Measurements from ENCODE around the gene UBA6. TPM values are rescaled to one million over a fixed set of nuclear protein-coding genes. Genes with fewer than 3 reads are reported as not detected.
A peak's percentile ranks its signal among the peaks of the same experiment; 100 is the strongest.

UBA6 gene
- polyA plus RNA-seq, 4 donors: 5.4 to 25.8 (median 9.1) TPM

- no peak for FAIRE-seq
Measured at GRCh38 chr4:67603310-67604028, 97.5 kb downstream of the UBA6 start.

GRCh38 chr4:67593741-67594175, 107.2 kb downstream of the UBA6 start:
- 77 to 82% (median 79%) methylated on average over 2 of the region's 2 CpGs for WGBS, 3 donors
- no peak for DNase-seq
- Histone ChIP-seq H3K4me3 (ENCODE audit: low read depth in 1 of 3, low read length in 3 of 3) (no peak overlapping the region), H3K27ac (ENCODE audit: low read depth in 1 of 3, low read length in 2 of 3) (no peak overlapping the region), H3K36me3 (ENCODE audit: control insufficient read depth in 3 of 3, insufficient read depth in 2 of 3, low read depth in 1 of 3, low read length in 3 of 3) (no peaks in the 10 kb centered on the region), H3K27me3 (ENCODE audit: control insufficient read depth in 3 of 3, insufficient read depth in 3 of 3, low read length in 3 of 3) (no peaks in the 10 kb centered on the region), H3K9me3 (ENCODE audit: control insufficient read depth in 2 of 2, insufficient read depth in 1 of 2, low read depth in 1 of 2, low read length in 1 of 2) (no peaks in the 10 kb centered on the region), H3K4me1 (ENCODE audit: control insufficient read depth in 3 of 3, insufficient read depth in 2 of 3, low read depth in 1 of 3, low read length in 2 of 3) (no peaks in the 10 kb centered on the region)
- FAIRE-seq: no peak

More at GRCh38 chr4:67603310-67604028, 97.5 kb downstream of the UBA6 start:
- no peak overlapping the region for H3K4me3 ChIP-seq (ENCODE audit: low read depth in 1 of 3, low read length in 3 of 3)
- H3K27me3 ChIP-seq (ENCODE audit: control insufficient read depth in 3 of 3, insufficient read depth in 3 of 3, low read length in 3 of 3): no peaks in the 10 kb centered on the region
- no peaks in the 10 kb centered on the region for H3K4me1 ChIP-seq (ENCODE audit: control insufficient read depth in 3 of 3, insufficient read depth in 2 of 3, low read depth in 1 of 3, low read length in 2 of 3)
- DNase-seq: no peak
- peaks cover 0 to 11% of the 10 kb centered on the region in 2 donors for H3K9me3 ChIP-seq (ENCODE audit: control insufficient read depth in 2 of 2, insufficient read depth in 1 of 2, low read depth in 1 of 2, low read length in 1 of 2)
- no peak overlapping the region for H3K27ac ChIP-seq (ENCODE audit: low read depth in 1 of 3, low read length in 2 of 3)
- H3K36me3 ChIP-seq (ENCODE audit: control insufficient read depth in 3 of 3, insufficient read depth in 2 of 3, low read depth in 1 of 3, low read length in 3 of 3): no peaks in the 10 kb centered on the region
- 93 to 94% (median 94%) methylated on average over 2 of the region's 2 CpGs for WGBS, 3 donors

GRCh38 chr4:67587156-67587555, 113.8 kb downstream of the UBA6 start:
- DNase-seq (no peak), FAIRE-seq (no peak)
- Histone ChIP-seq H3K27ac (ENCODE audit: low read depth in 1 of 3, low read length in 2 of 3) (no peak overlapping the region), H3K36me3 (ENCODE audit: control insufficient read depth in 3 of 3, insufficient read depth in 2 of 3, low read depth in 1 of 3, low read length in 3 of 3) (no peaks in the 10 kb centered on the region), H3K4me3 (ENCODE audit: low read depth in 1 of 3, low read length in 3 of 3) (no peak overlapping the region), H3K4me1 (ENCODE audit: control insufficient read depth in 3 of 3, insufficient read depth in 2 of 3, low read depth in 1 of 3, low read length in 2 of 3) (no peaks in the 10 kb centered on the region), H3K27me3 (ENCODE audit: control insufficient read depth in 3 of 3, insufficient read depth in 3 of 3, low read length in 3 of 3) (no peaks in the 10 kb centered on the region), H3K9me3 (ENCODE audit: control insufficient read depth in 2 of 2, insufficient read depth in 1 of 2, low read depth in 1 of 2, low read length in 1 of 2) (no peaks in the 10 kb centered on the region)
- 88 to 90% (median 88%) methylated on average over 3 of the region's 3 CpGs for WGBS, 3 donors

GRCh38 chr4:67584496-67584895, 116.5 kb downstream of the UBA6 start:
- Histone ChIP-seq H3K36me3 (ENCODE audit: control insufficient read depth in 3 of 3, insufficient read depth in 2 of 3, low read depth in 1 of 3, low read length in 3 of 3) (no peaks in the 10 kb centered on the region), H3K4me3 (ENCODE audit: low read depth in 1 of 3, low read length in 3 of 3) (no peak overlapping the region), H3K9me3 (ENCODE audit: control insufficient read depth in 2 of 2, insufficient read depth in 1 of 2, low read depth in 1 of 2, low read length in 1 of 2) (no peaks in the 10 kb centered on the region), H3K4me1 (ENCODE audit: control insufficient read depth in 3 of 3, insufficient read depth in 2 of 3, low read depth in 1 of 3, low read length in 2 of 3) (no peaks in the 10 kb centered on the region), H3K27ac (ENCODE audit: low read depth in 1 of 3, low read length in 2 of 3) (no peak overlapping the region), H3K27me3 (ENCODE audit: control insufficient read depth in 3 of 3, insufficient read depth in 3 of 3, low read length in 3 of 3) (no peaks in the 10 kb centered on the region)
- FAIRE-seq (no peak), DNase-seq (no peak)

GRCh38 chr4:67581913-67582312, 119.0 kb downstream of the UBA6 start:
- 40 to 50% (median 46%) methylated on average over 2 of the region's 2 CpGs for WGBS, 3 donors
- H3K9me3 ChIP-seq (ENCODE audit: control insufficient read depth in 2 of 2, insufficient read depth in 1 of 2, low read depth in 1 of 2, low read length in 1 of 2): no peaks in the 10 kb centered on the region
- no peak overlapping the region for H3K27ac ChIP-seq (ENCODE audit: low read depth in 1 of 3, low read length in 2 of 3)

GRCh38 chr4:67581208-67581857, 119.6 kb downstream of the UBA6 start:
- Histone ChIP-seq H3K27ac (ENCODE audit: low read depth in 1 of 3, low read length in 2 of 3) (no peak overlapping the region), H3K27me3 (ENCODE audit: control insufficient read depth in 3 of 3, insufficient read depth in 3 of 3, low read length in 3 of 3) (no peaks in the 10 kb centered on the region), H3K4me1 (ENCODE audit: control insufficient read depth in 3 of 3, insufficient read depth in 2 of 3, low read depth in 1 of 3, low read length in 2 of 3) (no peaks in the 10 kb centered on the region), H3K36me3 (ENCODE audit: control insufficient read depth in 3 of 3, insufficient read depth in 2 of 3, low read depth in 1 of 3, low read length in 3 of 3) (no peaks in the 10 kb centered on the region), H3K4me3 (ENCODE audit: low read depth in 1 of 3, low read length in 3 of 3) (no peak overlapping the region), H3K9me3 (ENCODE audit: control insufficient read depth in 2 of 2, insufficient read depth in 1 of 2, low read depth in 1 of 2, low read length in 1 of 2) (no peaks in the 10 kb centered on the region)
- 62 to 82% (median 66%) methylated on average over 8 of the region's 8 CpGs for WGBS, 3 donors
- FAIRE-seq: no peak
- DNase-seq: no peak

More at GRCh38 chr4:67581913-67582312, 119.0 kb downstream of the UBA6 start:
- H3K27me3 ChIP-seq (ENCODE audit: control insufficient read depth in 3 of 3, insufficient read depth in 3 of 3, low read length in 3 of 3): no peaks in the 10 kb centered on the region
- no peaks in the 10 kb centered on the region for H3K36me3 ChIP-seq (ENCODE audit: control insufficient read depth in 3 of 3, insufficient read depth in 2 of 3, low read depth in 1 of 3, low read length in 3 of 3)
- H3K4me3 ChIP-seq (ENCODE audit: low read depth in 1 of 3, low read length in 3 of 3): no peak overlapping the region
- H3K4me1 ChIP-seq (ENCODE audit: control insufficient read depth in 3 of 3, insufficient read depth in 2 of 3, low read depth in 1 of 3, low read length in 2 of 3): no peaks in the 10 kb centered on the region
- DNase-seq (no peak), FAIRE-seq (no peak)

- Histone ChIP-seq H3K27ac (ENCODE audit: low read depth in 1 of 3, low read length in 2 of 3) (no peak overlapping the region), H3K4me3 (ENCODE audit: low read depth in 1 of 3, low read length in 3 of 3) (no peak overlapping the region), H3K4me1 (ENCODE audit: control insufficient read depth in 3 of 3, insufficient read depth in 2 of 3, low read depth in 1 of 3, low read length in 2 of 3) (no peaks in the 10 kb centered on the region), H3K9me3 (ENCODE audit: control insufficient read depth in 2 of 2, insufficient read depth in 1 of 2, low read depth in 1 of 2, low read length in 1 of 2) (no peaks in the 10 kb centered on the region), H3K27me3 (ENCODE audit: control insufficient read depth in 3 of 3, insufficient read depth in 3 of 3, low read length in 3 of 3) (no peaks in the 10 kb centered on the region), H3K36me3 (ENCODE audit: control insufficient read depth in 3 of 3, insufficient read depth in 2 of 3, low read depth in 1 of 3, low read length in 3 of 3) (no peaks in the 10 kb centered on the region)
- DNase-seq (no peak), FAIRE-seq (no peak)
- 82 to 94% (median 86%) methylated on average over 3 of the region's 3 CpGs for WGBS, 3 donors
Measured at GRCh38 chr4:67580577-67580976, 120.4 kb downstream of the UBA6 start.

- H3K4me1 ChIP-seq (ENCODE audit: control insufficient read depth in 3 of 3, insufficient read depth in 2 of 3, low read depth in 1 of 3, low read length in 2 of 3): no peaks in the 10 kb centered on the region
- H3K9me3 ChIP-seq (ENCODE audit: control insufficient read depth in 2 of 2, insufficient read depth in 1 of 2, low read depth in 1 of 2, low read length in 1 of 2): no peaks in the 10 kb centered on the region
- FAIRE-seq (no peak), DNase-seq (no peak)
- no peaks in the 10 kb centered on the region for H3K36me3 ChIP-seq (ENCODE audit: control insufficient read depth in 3 of 3, insufficient read depth in 2 of 3, low read depth in 1 of 3, low read length in 3 of 3)
- peak overlapping the region in 1 of 3 donors; percentile 49 for H3K27ac ChIP-seq (ENCODE audit: low read depth in 1 of 3, low read length in 2 of 3)
- H3K4me3 ChIP-seq (ENCODE audit: low read depth in 1 of 3, low read length in 3 of 3): no peak overlapping the region
- no peaks in the 10 kb centered on the region for H3K27me3 ChIP-seq (ENCODE audit: control insufficient read depth in 3 of 3, insufficient read depth in 3 of 3, low read length in 3 of 3)
- 83 to 93% (median 88%) methylated on average over 1 of the region's 1 CpG for WGBS, 3 donors
Measured at GRCh38 chr4:67576538-67576937, 124.4 kb downstream of the UBA6 start.
